Neural cell (in vitro differentiated cells): ENCODE data around the gene CDSN. TPM values are rescaled to one million over a fixed set of nuclear protein-coding genes. Genes with fewer than 3 reads are reported as not detected.

Experiments used
- H2AFZ ChIP-seq: fragments of 200-600, 300-800 bp; sonication (generic), shearing (Covaris generic); 2 replicates; pipeline ENCODE4 v1.6.0; 2014; ENCODE audit warnings: low read depth, mild to moderate bottlenecking, antibody characterized with exemption, low read length, moderate library complexity
- H3F3A ChIP-seq: fragments of 200-600 bp; shearing (Covaris generic); 2 replicates; pipeline ENCODE4 v1.6.1; 2016; ENCODE audit warnings: mild to moderate bottlenecking, moderate library complexity, mixed read lengths, antibody characterized with exemption, low read length; ENCODE audit not compliant: insufficient read depth, poor library complexity, severe bottlenecking
- H3K27ac ChIP-seq: fragments of 200-600, 300-800 bp; sonication (generic), shearing (Covaris generic); 2 replicates; pipeline ENCODE4 v1.5.1; 2014; ENCODE audit warnings: mild to moderate bottlenecking, low read length, moderate library complexity
- H3K27me3 ChIP-seq: fragments of 300-800, 200-600 bp; sonication (generic), shearing (Covaris generic); 2 replicates; pipeline ENCODE4 v1.6.0; 2014; ENCODE audit warnings: mild to moderate bottlenecking, low read depth, low read length, moderate library complexity; ENCODE audit not compliant: insufficient read depth
- H3K36me3 ChIP-seq: fragments of 300-800, 200-600 bp; sonication (generic), shearing (Covaris generic); 2 replicates; pipeline ENCODE4 v1.5.1; 2014; ENCODE audit warnings: mild to moderate bottlenecking, antibody characterized with exemption, low read length, moderate library complexity; ENCODE audit not compliant: insufficient read depth
- H3K4me2 ChIP-seq: fragments of 300-800, 200-600 bp; sonication (generic), shearing (Covaris generic); 2 replicates; pipeline ENCODE4 v1.6.0; 2014; ENCODE audit warnings: mild to moderate bottlenecking, low read length
- H3K4me3 ChIP-seq: fragments of 300-800, 200-600 bp; sonication (generic), shearing (Covaris generic); 2 replicates; pipeline ENCODE4 v1.5.1; 2014; ENCODE audit warnings: mild to moderate bottlenecking, low read length, moderate library complexity
- H3K79me2 ChIP-seq: fragments of 200-600 bp; shearing (Covaris generic); replicated peaks from 2 replicates; pipeline ENCODE4 v1.6.0; 2014; ENCODE audit warnings: mild to moderate bottlenecking, low read length, moderate library complexity; ENCODE audit not compliant: insufficient read depth
- H3K9ac ChIP-seq: fragments of 300-800, 200-600 bp; sonication (generic), shearing (Covaris generic); 2 replicates; pipeline ENCODE4 v1.6.1; 2016; ENCODE audit warnings: mild to moderate bottlenecking, low read length, mixed read lengths
- H3K9me2 ChIP-seq: fragments of 200-600 bp; shearing (Covaris generic); 2 replicates; pipeline ENCODE4 v1.6.1; 2016; ENCODE audit warnings: mild to moderate bottlenecking, low read length, mixed read lengths; ENCODE audit not compliant: insufficient read depth
- H3K9me3 ChIP-seq: fragments of 200-600, 300-800 bp; sonication (generic), shearing (Covaris generic); 2 replicates; pipeline ENCODE4 v1.6.1; 2016; ENCODE audit warnings: mild to moderate bottlenecking, mixed run types, low read length, moderate library complexity, mixed read lengths
- H4K20me1 ChIP-seq: fragments of 200-600 bp; shearing (Covaris generic); 2 replicates; pipeline ENCODE4 v1.6.1; 2016; ENCODE audit warnings: mild to moderate bottlenecking, mixed run types; ENCODE audit not compliant: insufficient read depth
- EP300 ChIP-seq: fragments of 450-650 bp; conservative IDR thresholded peaks from 2 replicates; pipeline ENCODE4 v1.6.1; 2014; ENCODE audit warnings: antibody characterized with exemption, mild to moderate bottlenecking, moderate library complexity; ENCODE audit not compliant: poor library complexity, severe bottlenecking
- EZH2 ChIP-seq: fragments of 200-600, 300-800 bp; shearing (Covaris generic), sonication (generic); IDR thresholded peaks from 2 replicates; pipeline ENCODE4 v1.6.1; 2014; ENCODE audit warnings: antibody characterized with exemption, low read length, borderline replicate concordance, mild to moderate bottlenecking; ENCODE audit not compliant: insufficient read depth, poor library complexity, severe bottlenecking
- MXI1 ChIP-seq: fragments of 450-650 bp; conservative IDR thresholded peaks from 2 replicates; pipeline ENCODE4 v1.6.1; 2014; ENCODE audit warnings: antibody characterized with exemption, mild to moderate bottlenecking; ENCODE audit not compliant: poor library complexity, severe bottlenecking
- POLR2AphosphoS5 ChIP-seq: IDR thresholded peaks from 2 replicates; pipeline ENCODE4 v1.6.1; 2012
- RAD21 ChIP-seq: fragments of 450-650 bp; conservative IDR thresholded peaks from 2 replicates; pipeline ENCODE4 v1.6.1; 2014; ENCODE audit warnings: antibody characterized with exemption, mild to moderate bottlenecking, moderate library complexity
- SMC3 ChIP-seq: fragments of 450-650 bp; conservative IDR thresholded peaks from 2 replicates; pipeline ENCODE4 v1.6.1; 2014; ENCODE audit warnings: antibody characterized with exemption, mild to moderate bottlenecking, moderate library complexity; ENCODE audit not compliant: poor library complexity
- TAF1 ChIP-seq: IDR thresholded peaks from 2 replicates; pipeline ENCODE4 v1.6.1; 2012; ENCODE audit warnings: low read depth
- polyA plus RNA-seq: library from polyadenylated mRNA; depleted of rRNA; stranded (reverse); fragments of >200 nt; gene quantifications from 2 replicates; pipeline ENCODE4 v1.2.3, GENCODE V29; 2014
- TF ChIP-seq, protein P1 (sequence below): fragments of 450-650 bp; IDR thresholded peaks from 2 replicates; pipeline ENCODE4 v1.5.1; 2014; ENCODE audit warnings: antibody characterized with exemption, mild to moderate bottlenecking, moderate library complexity; ENCODE audit not compliant: poor library complexity, severe bottlenecking
- TF ChIP-seq, protein P2 (sequence below): IDR thresholded peaks from 2 replicates; pipeline ENCODE4 v1.6.1; 2012; ENCODE audit warnings: borderline replicate concordance

CDSN gene
- polyA plus RNA-seq, 1 donor from 2014 or later: not detected

DNA sequence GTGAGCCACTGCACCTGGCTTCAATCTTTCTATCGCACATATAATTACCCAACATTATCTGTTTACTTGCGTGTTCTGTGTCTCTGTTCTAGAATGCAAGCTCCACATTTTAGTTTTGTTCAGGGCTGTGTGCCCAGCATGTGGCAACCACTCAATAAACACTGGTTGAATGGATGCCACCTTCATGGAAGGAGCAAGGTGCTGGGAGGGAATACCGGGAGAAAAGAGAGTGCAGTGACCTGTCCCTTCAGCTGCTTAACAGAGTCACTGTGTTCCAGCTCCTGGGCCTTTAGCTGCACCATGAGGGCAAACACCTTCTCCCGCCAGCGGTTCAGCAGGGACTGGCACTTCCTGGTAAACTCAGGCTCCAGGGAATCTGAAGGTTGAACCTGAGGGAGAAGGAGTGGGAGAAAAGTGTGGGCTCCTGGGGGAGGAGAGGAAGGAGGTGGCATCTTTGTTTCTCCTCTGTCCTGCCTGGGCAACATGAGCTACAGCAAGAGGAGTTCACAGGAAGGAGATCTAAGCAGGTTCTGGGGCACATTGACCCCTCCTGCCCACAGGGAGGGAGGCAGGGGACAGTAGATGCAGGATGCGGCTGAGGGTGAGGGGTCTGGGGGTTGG, 29.7 kb upstream of the CDSN start:
- Histone ChIP-seq H3K9me3 (no peaks in the 10 kb centered on the region), H2AFZ (no peak overlapping the region), H3K9ac (no peak overlapping the region), H3K4me2 (no peak overlapping the region), H4K20me1 (no peaks in the 10 kb centered on the region), H3F3A (no peaks in the 10 kb centered on the region), H3K27me3 (no peaks in the 10 kb centered on the region), H3K36me3 (no peaks in the 10 kb centered on the region), H3K4me3 (no peak overlapping the region), H3K9me2 (no peaks in the 10 kb centered on the region), H3K27ac (no peak overlapping the region), H3K79me2 (no peaks in the 10 kb centered on the region)
- TF ChIP-seq RAD21 (no peak), MXI1 (no peak), EZH2 (no peak), TAF1 (no peak), EP300 (no peak), SMC3 (no peak), POLR2AphosphoS5 (no peak)
- TF ChIP-seq, protein P1, sequence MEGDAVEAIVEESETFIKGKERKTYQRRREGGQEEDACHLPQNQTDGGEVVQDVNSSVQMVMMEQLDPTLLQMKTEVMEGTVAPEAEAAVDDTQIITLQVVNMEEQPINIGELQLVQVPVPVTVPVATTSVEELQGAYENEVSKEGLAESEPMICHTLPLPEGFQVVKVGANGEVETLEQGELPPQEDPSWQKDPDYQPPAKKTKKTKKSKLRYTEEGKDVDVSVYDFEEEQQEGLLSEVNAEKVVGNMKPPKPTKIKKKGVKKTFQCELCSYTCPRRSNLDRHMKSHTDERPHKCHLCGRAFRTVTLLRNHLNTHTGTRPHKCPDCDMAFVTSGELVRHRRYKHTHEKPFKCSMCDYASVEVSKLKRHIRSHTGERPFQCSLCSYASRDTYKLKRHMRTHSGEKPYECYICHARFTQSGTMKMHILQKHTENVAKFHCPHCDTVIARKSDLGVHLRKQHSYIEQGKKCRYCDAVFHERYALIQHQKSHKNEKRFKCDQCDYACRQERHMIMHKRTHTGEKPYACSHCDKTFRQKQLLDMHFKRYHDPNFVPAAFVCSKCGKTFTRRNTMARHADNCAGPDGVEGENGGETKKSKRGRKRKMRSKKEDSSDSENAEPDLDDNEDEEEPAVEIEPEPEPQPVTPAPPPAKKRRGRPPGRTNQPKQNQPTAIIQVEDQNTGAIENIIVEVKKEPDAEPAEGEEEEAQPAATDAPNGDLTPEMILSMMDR: no peak
- TF ChIP-seq, protein P2, sequence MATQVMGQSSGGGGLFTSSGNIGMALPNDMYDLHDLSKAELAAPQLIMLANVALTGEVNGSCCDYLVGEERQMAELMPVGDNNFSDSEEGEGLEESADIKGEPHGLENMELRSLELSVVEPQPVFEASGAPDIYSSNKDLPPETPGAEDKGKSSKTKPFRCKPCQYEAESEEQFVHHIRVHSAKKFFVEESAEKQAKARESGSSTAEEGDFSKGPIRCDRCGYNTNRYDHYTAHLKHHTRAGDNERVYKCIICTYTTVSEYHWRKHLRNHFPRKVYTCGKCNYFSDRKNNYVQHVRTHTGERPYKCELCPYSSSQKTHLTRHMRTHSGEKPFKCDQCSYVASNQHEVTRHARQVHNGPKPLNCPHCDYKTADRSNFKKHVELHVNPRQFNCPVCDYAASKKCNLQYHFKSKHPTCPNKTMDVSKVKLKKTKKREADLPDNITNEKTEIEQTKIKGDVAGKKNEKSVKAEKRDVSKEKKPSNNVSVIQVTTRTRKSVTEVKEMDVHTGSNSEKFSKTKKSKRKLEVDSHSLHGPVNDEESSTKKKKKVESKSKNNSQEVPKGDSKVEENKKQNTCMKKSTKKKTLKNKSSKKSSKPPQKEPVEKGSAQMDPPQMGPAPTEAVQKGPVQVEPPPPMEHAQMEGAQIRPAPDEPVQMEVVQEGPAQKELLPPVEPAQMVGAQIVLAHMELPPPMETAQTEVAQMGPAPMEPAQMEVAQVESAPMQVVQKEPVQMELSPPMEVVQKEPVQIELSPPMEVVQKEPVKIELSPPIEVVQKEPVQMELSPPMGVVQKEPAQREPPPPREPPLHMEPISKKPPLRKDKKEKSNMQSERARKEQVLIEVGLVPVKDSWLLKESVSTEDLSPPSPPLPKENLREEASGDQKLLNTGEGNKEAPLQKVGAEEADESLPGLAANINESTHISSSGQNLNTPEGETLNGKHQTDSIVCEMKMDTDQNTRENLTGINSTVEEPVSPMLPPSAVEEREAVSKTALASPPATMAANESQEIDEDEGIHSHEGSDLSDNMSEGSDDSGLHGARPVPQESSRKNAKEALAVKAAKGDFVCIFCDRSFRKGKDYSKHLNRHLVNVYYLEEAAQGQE: no peak

GRCh38 chr6:31145386-31145785, 25.1 kb upstream of the CDSN start:
- Histone ChIP-seq H4K20me1 (no peaks in the 10 kb centered on the region), H3K27ac (no peak overlapping the region), H2AFZ (no peak overlapping the region), H3K4me3 (no peak overlapping the region), H3K36me3 (no peaks in the 10 kb centered on the region), H3K4me2 (no peak overlapping the region), H3K9me3 (no peaks in the 10 kb centered on the region), H3F3A (no peaks in the 10 kb centered on the region), H3K79me2 (no peaks in the 10 kb centered on the region), H3K9me2 (no peaks in the 10 kb centered on the region), H3K27me3 (no peaks in the 10 kb centered on the region), H3K9ac (no peak overlapping the region)
- TF ChIP-seq, protein P1: no peak
- no peak for TF ChIP-seq SMC3
- TF ChIP-seq, protein P2: no peak
- no peak for TF ChIP-seq EP300
- no peak for TF ChIP-seq RAD21
- TF ChIP-seq POLR2AphosphoS5: no peak
- TF ChIP-seq MXI1: no peak
- no peak for TF ChIP-seq EZH2
- TF ChIP-seq TAF1: no peak
